Measurements from ENCODE around the gene SORD. TPM values are rescaled to one million over a fixed set of nuclear protein-coding genes. Genes with fewer than 3 reads are reported as not detected.

Gene SORD
- total and polyA plus RNA-seq, 2 donors (not counting 3 experiments of a cell fraction or from before 2014, with no cell fraction given) = 16.6 to 31.8 TPM

GRCh38 chr15:45120081-45120972 is 97.3 kb downstream of the SORD start:
- no peaks in the 10 kb centered on the region for H3K9me1 ChIP-seq (replicated peaks; ENCODE audit: control insufficient read depth, extremely low read depth, insufficient read depth, low read length)
- no peaks in the 10 kb centered on the region for H3K79me2 ChIP-seq (ENCODE audit: control insufficient read depth, insufficient read depth, low read length)
- H4K20me1 ChIP-seq (replicated peaks; ENCODE audit: control insufficient read depth, extremely low read depth, insufficient read depth, low read length) = no peaks in the 10 kb centered on the region
- DNase-seq (ENCODE audit: low read depth, low spot score) = no peak
- ChIA-PET CTCF (no interaction called here), POLR2A (no interaction called here)
- H3K4me1 ChIP-seq (ENCODE audit: control insufficient read depth, extremely low read depth, insufficient read depth, low read length) = peaks cover 10% of the 10 kb centered on the region
- H3K27ac ChIP-seq (ENCODE audit: insufficient read depth, low read depth, low read length) = no peak overlapping the region
- BruUV-seq (replicated peaks) = no TSS peak
- TF ChIP-seq MAX (IDR thresholded peaks at IDR 0.05; ENCODE audit: insufficient read depth, insufficient read length) (no peak), GATA2 (IDR thresholded peaks at IDR 0.05; ENCODE audit: insufficient read depth, insufficient read length, low read depth, low read length) (no peak), MYC (IDR thresholded peaks at IDR 0.05; ENCODE audit: low read depth, low read length) (no peak), JUN (IDR thresholded peaks at IDR 0.05; ENCODE audit: borderline replicate concordance, insufficient read depth, insufficient read length, low read depth) (no peak), FOS (IDR thresholded peaks at IDR 0.05; ENCODE audit: borderline replicate concordance, insufficient read depth, low read length) (no peak), POLR2AphosphoS5 (IDR thresholded peaks at IDR 0.05; ENCODE audit: insufficient read depth, low read depth, low read length) (no peak), POLR2A (IDR thresholded peaks at IDR 0.05; ENCODE audit: low read depth, low read length) (no peak), CTCF (IDR thresholded peaks at IDR 0.05; ENCODE audit: extremely low read depth in 1 of 2, insufficient read depth in 1 of 2, low read depth in 1 of 2, low read length in 2 of 2) (no peak), EZH2 (IDR thresholded peaks at IDR 0.05; ENCODE audit: borderline replicate concordance, low read depth, low read length, severe bottlenecking) (no peak)
- no peak overlapping the region for H2AFZ ChIP-seq (ENCODE audit: low read depth, low read length)
- intact Hi-C loops (cut with micrococcal nuclease) = no loop called here
- peaks cover 32 to 45% of the 10 kb centered on the region in 2 experiments for H3K27me3 ChIP-seq (ENCODE audit: control insufficient read depth in 2 of 2, insufficient read depth in 2 of 2, low read length in 2 of 2)
- H3K9me3 ChIP-seq (replicated peaks; ENCODE audit: control insufficient read depth, insufficient read depth, low read length) = no peaks in the 10 kb centered on the region
- H3K36me3 ChIP-seq (ENCODE audit: control insufficient read depth in 2 of 2, extremely low read depth in 1 of 2, insufficient read depth in 2 of 2, low read length in 2 of 2) = no peaks in the 10 kb centered on the region
- H3K4me3 ChIP-seq (replicated peaks in 1 of 3; ENCODE audit: insufficient read depth in 1 of 3, low read depth in 1 of 3, low read length in 3 of 3) = no peak overlapping the region
- H3K4me2 ChIP-seq (ENCODE audit: insufficient read depth, low read length) = no peak overlapping the region
- dilution Hi-C loops (cut with MboI; ENCODE audit: extremely low pct_ligation_motif_present, low sequenced_read_pairs) = no loop called here
- no peak overlapping the region for H3K9ac ChIP-seq (replicated peaks; ENCODE audit: extremely low read depth, insufficient read depth, low read length)
- FAIRE-seq = no peak

Measured in endothelial cell of umbilical vein (primary cell).